Measurements from ENCODE around the gene MYH15. TPM values are rescaled to one million over a fixed set of nuclear protein-coding genes. Genes with fewer than 3 reads are reported as not detected.

MYH15 gene
- total and polyA plus RNA-seq, 4 donors: 0.06 to 0.31 (median 0.25) TPM

DNA sequence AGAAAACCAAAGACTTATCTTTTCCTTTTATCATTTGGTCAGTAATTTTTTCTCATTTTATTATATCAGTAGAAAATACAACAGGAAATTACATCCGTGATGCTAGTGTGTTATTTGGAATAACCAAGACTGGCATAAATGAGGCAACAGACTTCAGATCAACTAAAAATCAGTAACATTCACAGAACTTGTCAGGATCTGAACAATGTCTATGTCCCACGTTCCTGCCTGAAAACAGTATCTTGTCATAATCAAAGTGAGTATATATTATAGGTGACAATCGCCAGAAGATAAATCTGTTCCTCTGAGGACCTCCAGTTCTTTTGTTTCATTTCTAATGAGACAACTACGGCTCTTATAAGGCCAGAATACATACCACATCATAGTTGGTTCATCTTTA is 41.8 kb downstream of the MYH15 start:
- DNase-seq: no peak
- no peak for ATAC-seq (ENCODE audit: insufficient read depth, low FRiP score)
- WGBS, 2 donors: 57 to 61% methylated on average over 4 of the region's 4 CpGs
- Histone ChIP-seq H3K27ac (ENCODE audit: low read depth in 1 of 2, low read length in 1 of 2) (no peak overlapping the region), H3K9ac (ENCODE audit: insufficient read depth in 1 of 2, low read length in 2 of 2) (no peak overlapping the region), H3K9me3 (ENCODE audit: control insufficient read depth in 4 of 4, insufficient read depth in 3 of 4, low read length in 3 of 4) (peaks cover 0 to 1% (median 0%) of the 10 kb centered on the region in 4 donors), H3K4me1 (ENCODE audit: control insufficient read depth in 5 of 5, insufficient read depth in 5 of 5, low read length in 5 of 5) (peaks cover 0 to 5% (median 0%) of the 10 kb centered on the region in 5 donors), H3K36me3 (ENCODE audit: control insufficient read depth in 4 of 4, insufficient read depth in 4 of 4, low read length in 4 of 4) (no peaks in the 10 kb centered on the region), H3K4me3 (no peak overlapping the region), H3K27me3 (ENCODE audit: control insufficient read depth in 3 of 3, insufficient read depth in 3 of 3, low read length in 2 of 3) (no peaks in the 10 kb centered on the region)
- TF ChIP-seq, protein P1, sequence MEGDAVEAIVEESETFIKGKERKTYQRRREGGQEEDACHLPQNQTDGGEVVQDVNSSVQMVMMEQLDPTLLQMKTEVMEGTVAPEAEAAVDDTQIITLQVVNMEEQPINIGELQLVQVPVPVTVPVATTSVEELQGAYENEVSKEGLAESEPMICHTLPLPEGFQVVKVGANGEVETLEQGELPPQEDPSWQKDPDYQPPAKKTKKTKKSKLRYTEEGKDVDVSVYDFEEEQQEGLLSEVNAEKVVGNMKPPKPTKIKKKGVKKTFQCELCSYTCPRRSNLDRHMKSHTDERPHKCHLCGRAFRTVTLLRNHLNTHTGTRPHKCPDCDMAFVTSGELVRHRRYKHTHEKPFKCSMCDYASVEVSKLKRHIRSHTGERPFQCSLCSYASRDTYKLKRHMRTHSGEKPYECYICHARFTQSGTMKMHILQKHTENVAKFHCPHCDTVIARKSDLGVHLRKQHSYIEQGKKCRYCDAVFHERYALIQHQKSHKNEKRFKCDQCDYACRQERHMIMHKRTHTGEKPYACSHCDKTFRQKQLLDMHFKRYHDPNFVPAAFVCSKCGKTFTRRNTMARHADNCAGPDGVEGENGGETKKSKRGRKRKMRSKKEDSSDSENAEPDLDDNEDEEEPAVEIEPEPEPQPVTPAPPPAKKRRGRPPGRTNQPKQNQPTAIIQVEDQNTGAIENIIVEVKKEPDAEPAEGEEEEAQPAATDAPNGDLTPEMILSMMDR (IDR thresholded peaks at IDR 0.05; ENCODE audit: control extremely low read depth, extremely low read depth): no peak

DNA sequence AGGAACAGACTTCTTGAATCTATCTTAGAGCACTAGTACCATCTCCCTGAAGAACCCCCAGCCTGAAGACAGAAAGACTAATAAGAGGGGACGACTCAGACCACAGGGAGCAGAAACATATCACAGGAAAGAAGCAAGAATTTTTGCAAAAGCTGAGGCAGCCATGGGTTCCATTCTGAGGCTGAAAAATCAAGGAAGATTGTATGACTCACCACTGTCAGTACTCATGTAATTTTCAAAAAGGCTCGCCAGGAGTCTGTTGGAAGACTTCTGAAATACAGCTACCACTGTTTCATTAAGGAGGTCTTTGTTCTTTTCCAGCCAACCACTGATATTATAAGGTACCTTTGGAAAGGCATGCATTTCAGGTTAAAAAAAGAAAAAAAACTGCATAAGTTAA is 47.5 kb downstream of the MYH15 start:
- TF ChIP-seq, protein P1 (IDR thresholded peaks at IDR 0.05; ENCODE audit: control extremely low read depth, extremely low read depth): no peak
- H3K9me3 ChIP-seq (ENCODE audit: control insufficient read depth in 4 of 4, insufficient read depth in 3 of 4, low read length in 3 of 4): no peaks in the 10 kb centered on the region
- H3K4me1 ChIP-seq (ENCODE audit: control insufficient read depth in 5 of 5, insufficient read depth in 5 of 5, low read length in 5 of 5): no peaks in the 10 kb centered on the region
- no peak for DNase-seq
- no peaks in the 10 kb centered on the region for H3K27me3 ChIP-seq (ENCODE audit: control insufficient read depth in 3 of 3, insufficient read depth in 3 of 3, low read length in 2 of 3)
- no peak overlapping the region for H3K4me3 ChIP-seq
- 85 to 86% methylated on average over 2 of the region's 2 CpGs for WGBS, 2 donors
- H3K36me3 ChIP-seq (ENCODE audit: control insufficient read depth in 4 of 4, insufficient read depth in 4 of 4, low read length in 4 of 4): no peaks in the 10 kb centered on the region
- no peak for ATAC-seq (ENCODE audit: insufficient read depth, low FRiP score)
- H3K27ac ChIP-seq (ENCODE audit: low read depth in 1 of 2, low read length in 1 of 2): no peak overlapping the region
- H3K9ac ChIP-seq (ENCODE audit: insufficient read depth in 1 of 2, low read length in 2 of 2): no peak overlapping the region

DNA sequence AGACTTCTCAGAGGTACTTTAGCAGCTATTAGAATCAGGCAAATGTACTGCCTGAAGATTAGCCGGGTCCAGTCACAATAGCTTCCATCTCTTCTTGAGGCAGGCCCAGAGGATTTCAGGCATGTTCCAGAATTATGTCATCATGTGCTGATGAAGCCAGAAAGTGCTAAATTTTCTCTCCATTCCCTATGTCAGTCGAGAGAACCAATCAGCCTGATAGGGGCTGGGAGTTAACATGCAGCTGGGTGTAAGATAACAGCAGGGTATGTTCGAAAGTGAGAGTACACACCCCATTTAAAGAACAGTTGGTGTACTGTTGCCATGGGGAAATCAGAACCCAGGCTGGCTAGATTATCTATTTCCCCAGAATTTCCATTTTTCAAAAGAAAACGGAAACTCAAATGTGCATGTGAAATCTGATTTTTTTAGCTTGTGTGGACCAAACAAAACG is 48.7 kb downstream of the MYH15 start:
- Histone ChIP-seq H3K4me3 (no peak overlapping the region), H3K36me3 (ENCODE audit: control insufficient read depth in 4 of 4, insufficient read depth in 4 of 4, low read length in 4 of 4) (no peaks in the 10 kb centered on the region), H3K9ac (ENCODE audit: insufficient read depth in 1 of 2, low read length in 2 of 2) (no peak overlapping the region), H3K27ac (ENCODE audit: low read depth in 1 of 2, low read length in 1 of 2) (no peak overlapping the region), H3K4me1 (ENCODE audit: control insufficient read depth in 5 of 5, insufficient read depth in 5 of 5, low read length in 5 of 5) (no peaks in the 10 kb centered on the region), H3K27me3 (ENCODE audit: control insufficient read depth in 3 of 3, insufficient read depth in 3 of 3, low read length in 2 of 3) (no peaks in the 10 kb centered on the region), H3K9me3 (ENCODE audit: control insufficient read depth in 4 of 4, insufficient read depth in 3 of 4, low read length in 3 of 4) (no peaks in the 10 kb centered on the region)
- ATAC-seq (ENCODE audit: insufficient read depth, low FRiP score) (no peak), DNase-seq (peak; percentile 16 to 52 (median 43))
- WGBS, 2 donors: 60 to 63% methylated on average over 5 of the region's 5 CpGs
- TF ChIP-seq, protein P1 (IDR thresholded peaks at IDR 0.05; ENCODE audit: control extremely low read depth, extremely low read depth): no peak

DNA sequence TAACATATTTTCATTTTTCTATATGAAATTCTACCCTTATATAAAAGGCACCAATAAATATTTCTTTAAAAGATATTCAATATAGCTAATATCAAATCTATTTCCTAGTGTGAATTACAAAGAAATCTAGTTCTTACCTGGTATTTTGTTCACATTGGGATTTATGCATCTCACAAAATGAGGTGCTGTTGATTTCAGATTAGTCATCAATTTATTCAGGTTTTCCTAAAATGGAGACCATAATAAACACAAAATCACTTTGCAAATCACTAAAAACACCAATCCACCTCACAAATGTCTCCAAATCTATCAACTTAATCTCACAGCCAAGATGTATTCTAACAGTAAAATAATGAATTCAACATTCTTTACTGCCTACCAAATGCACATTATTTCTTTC is 51.2 kb downstream of the MYH15 start:
- Histone ChIP-seq H3K36me3 (ENCODE audit: control insufficient read depth in 4 of 4, insufficient read depth in 4 of 4, low read length in 4 of 4) (no peaks in the 10 kb centered on the region), H3K9me3 (ENCODE audit: control insufficient read depth in 4 of 4, insufficient read depth in 3 of 4, low read length in 3 of 4) (no peaks in the 10 kb centered on the region), H3K9ac (ENCODE audit: insufficient read depth in 1 of 2, low read length in 2 of 2) (no peak overlapping the region), H3K4me1 (ENCODE audit: control insufficient read depth in 5 of 5, insufficient read depth in 5 of 5, low read length in 5 of 5) (no peaks in the 10 kb centered on the region), H3K27me3 (ENCODE audit: control insufficient read depth in 3 of 3, insufficient read depth in 3 of 3, low read length in 2 of 3) (no peaks in the 10 kb centered on the region), H3K4me3 (no peak overlapping the region), H3K27ac (ENCODE audit: low read depth in 1 of 2, low read length in 1 of 2) (no peak overlapping the region)
- ATAC-seq (ENCODE audit: insufficient read depth, low FRiP score): no peak
- no peak for DNase-seq
- TF ChIP-seq, protein P1 (IDR thresholded peaks at IDR 0.05; ENCODE audit: control extremely low read depth, extremely low read depth): no peak

All from lung (tissue), 12 donors.